SK-N-SH (cell line): ENCODE measurements around the gene FSD2. TPM values are rescaled to one million over a fixed set of nuclear protein-coding genes. Genes with fewer than 3 reads are reported as not detected.
A peak's percentile ranks its signal among the peaks of the same experiment; 100 is the strongest.

Source experiments
- CTCF ChIA-PET: fragments of 300-600, 350-600 bp; formaldehyde crosslinking; extraction: SDS; loops from one replicate; lab custom pipeline; 2021; lab: Yijun Ruan, JAX
- POLR2A ChIA-PET: fragments of 350-600 bp; sonication (Branson Sonifier 250); formaldehyde crosslinking; extraction: SDS; loops from one replicate; lab custom pipeline; 2020; ENCODE audit warnings: antibody characterized with exemption, inconsistent platforms; lab: Yijun Ruan, JAX
- DNase-seq: peaks from one replicate; pipeline ENCODE4 v3.0.0; 2012
- H2AFZ ChIP-seq: fragments of 200-600 bp; sonication (generic); 2 replicates; pipeline ENCODE4 v1.8.1; 2016; ENCODE audit warnings: antibody characterized with exemption, mild to moderate bottlenecking, low read depth
- H3F3A ChIP-seq: fragments of 200-600 bp; sonication (generic); replicated peaks from 2 replicates; pipeline ENCODE3; 2016; ENCODE audit warnings: antibody characterized with exemption, mild to moderate bottlenecking; ENCODE audit not compliant: insufficient read depth
- H3K27ac ChIP-seq, 2 experiments: fragments of 200-500 bp in 1 of 2; fragments of 200-600 bp in 1 of 2; sonication (Bioruptor generic) in 1 of 2; sonication (generic), shearing (Covaris generic) in 1 of 2; 2 replicates each; pipeline versions ENCODE4 v1.5.1 to v1.6.1; 2014 to 2016; ENCODE audit warnings: low read depth in 2 of 2, inconsistent platforms in 1 of 2, low read length in 1 of 2, mild to moderate bottlenecking in 1 of 2, mixed read lengths in 1 of 2
- H3K27me3 ChIP-seq: fragments of 200-600 bp; sonication (generic), shearing (Covaris generic); 2 replicates; pipeline ENCODE4 v1.6.1; 2016; ENCODE audit warnings: mixed run types; ENCODE audit not compliant: insufficient read depth
- H3K36me3 ChIP-seq, 2 experiments: fragments of 200-500 bp in 1 of 2; fragments of 200-600 bp in 1 of 2; sonication (Bioruptor generic) in 1 of 2; sonication (generic) in 1 of 2; replicated peaks in 1 of 2; 2 replicates each; pipeline versions ENCODE3 to v1.5.1; 2014 to 2016; ENCODE audit warnings: low read length in 1 of 2, mild to moderate bottlenecking in 1 of 2; ENCODE audit not compliant: insufficient read depth in 2 of 2, control insufficient read depth in 1 of 2
- H3K4me1 ChIP-seq, 2 experiments: fragments of 200-500 bp in 1 of 2; fragments of 200-600 bp in 1 of 2; sonication (Bioruptor generic) in 1 of 2; sonication (generic), shearing (Covaris generic) in 1 of 2; 2 replicates each; pipeline versions ENCODE4 v1.5.1 to v1.6.1; 2014 to 2016; ENCODE audit warnings: low read depth in 1 of 2, low read length in 1 of 2, mixed run types in 1 of 2; ENCODE audit not compliant: insufficient read depth in 2 of 2, control insufficient read depth in 1 of 2
- H3K4me2 ChIP-seq: fragments of 200-600 bp; sonication (generic), shearing (Covaris generic); 2 replicates; pipeline ENCODE4 v1.6.1; 2017; ENCODE audit warnings: mixed run types
- H3K4me3 ChIP-seq, 2 experiments: fragments of 200-500 bp in 1 of 2; fragments of 200-600 bp in 1 of 2; sonication (Bioruptor generic) in 1 of 2; sonication (generic), shearing (Covaris generic) in 1 of 2; 2 replicates each; pipeline versions ENCODE4 v1.5.1 to v1.8.1; 2014 to 2016; ENCODE audit warnings: low read depth in 2 of 2, inconsistent platforms in 1 of 2, low read length in 1 of 2, mild to moderate bottlenecking in 1 of 2, mixed read lengths in 1 of 2, moderate library complexity in 1 of 2
- H3K79me2 ChIP-seq: fragments of 200-600 bp; sonication (generic); 2 replicates; pipeline ENCODE4 v1.8.1; 2017; ENCODE audit warnings: mild to moderate bottlenecking; ENCODE audit not compliant: insufficient read depth
- H3K9ac ChIP-seq: fragments of 200-600 bp; sonication (generic); 2 replicates; pipeline ENCODE4 v1.6.1; 2017; ENCODE audit warnings: mixed run types
- H3K9me2 ChIP-seq: fragments of 200-600 bp; sonication (generic); 2 replicates; pipeline ENCODE4 v1.6.1; 2017; ENCODE audit warnings: mixed run types
- H3K9me3 ChIP-seq: fragments of 200-600 bp; sonication (generic); 2 replicates; pipeline ENCODE4 v1.6.1; 2017; ENCODE audit warnings: mixed run types, mild to moderate bottlenecking, moderate library complexity
- H4K20me1 ChIP-seq: fragments of 200-600 bp; sonication (generic); 2 replicates; pipeline ENCODE4 v1.6.1; 2017; ENCODE audit warnings: mild to moderate bottlenecking, mixed run types; ENCODE audit not compliant: insufficient read depth
- CHD2 ChIP-seq: fragments of 150-350 bp; IDR thresholded peaks from 2 replicates; pipeline ENCODE4 v1.6.1; 2018; ENCODE audit warnings: low read length; ENCODE audit not compliant: partially characterized antibody
- JUND ChIP-seq: IDR thresholded peaks from 2 replicates; pipeline ENCODE4 v1.4.0; 2012
- MXI1 ChIP-seq: IDR thresholded peaks from 2 replicates; pipeline ENCODE4 v1.6.1; 2012; ENCODE audit warnings: mild to moderate bottlenecking, low read depth, low read length, improper control_type of control experiment
- NFIC ChIP-seq: IDR thresholded peaks from 2 replicates; pipeline ENCODE4 v1.4.0; 2012; ENCODE audit warnings: borderline replicate concordance
- REST ChIP-seq: IDR thresholded peaks from 2 replicates; pipeline ENCODE4 v1.6.1; 2012; ENCODE audit warnings: mild to moderate bottlenecking, low read depth, low read length, moderate library complexity
- TAF1 ChIP-seq: IDR thresholded peaks from 2 replicates; pipeline ENCODE4 v1.6.1; 2012; ENCODE audit warnings: low read depth, mild to moderate bottlenecking, low read length, moderate library complexity, borderline replicate concordance
- TCF12 ChIP-seq: IDR thresholded peaks from 2 replicates; pipeline ENCODE4 v1.4.0; 2012
- USF2 ChIP-seq: fragments of 150-350 bp; IDR thresholded peaks from 2 replicates; pipeline ENCODE4 v1.6.1; 2017; ENCODE audit warnings: antibody characterized with exemption, low read length, low read depth, borderline replicate concordance
- WGBS: methylation state at CpG from one replicate; pipeline ENCODE4 v1.1.6; 2017; ENCODE audit warnings: low lambda C conversion rate; 5-methylcytosine and 5-hydroxymethylcytosine counted together
- polyA plus RNA-seq, 3 experiments: library from polyadenylated mRNA; depleted of rRNA; stranded (reverse); fragments of >200 nt; gene quantifications; 2 replicates each; pipeline ENCODE4 v1.2.3, GENCODE V29; 2012
- TF ChIP-seq, protein P1 (sequence below): IDR thresholded peaks from 2 replicates; pipeline ENCODE4 v1.4.0; 2012; ENCODE audit warnings: low read depth
- TF ChIP-seq, protein P2 (sequence below): IDR thresholded peaks from 2 replicates; pipeline ENCODE4 v1.4.0; 2012; ENCODE audit warnings: low read depth, borderline replicate concordance
- TF ChIP-seq, protein P3 (sequence below): fragments of 200-600 bp; sonication (generic); IDR thresholded peaks from 2 replicates; pipeline ENCODE4 v1.6.1; 2017; ENCODE audit warnings: antibody characterized with exemption, mild to moderate bottlenecking, moderate library complexity
- TF ChIP-seq, protein P4 (sequence below): fragments of 150-350 bp; IDR thresholded peaks from 2 replicates; pipeline ENCODE4 v1.6.1; 2016; ENCODE audit warnings: mild to moderate bottlenecking, low read depth, low read length

FSD2 gene
- polyA plus RNA-seq, 1 of the 3 experiments (the other 2 are of a cell fraction): not detected

GRCh38 chr15:82709421-82710207 is 96.3 kb downstream of the FSD2 start, which contains the start of gene AP3B2:
TSS of gene AP3B2 (minus strand) at chr15:82709875. CDS start at chr15:82709706, 169 bp downstream.
- H3K27me3 ChIP-seq: no peaks in the 10 kb centered on the region
- H3K36me3 ChIP-seq: no peaks in the 10 kb centered on the region
- peak within 1 kb of the TSS in 1 of 2 experiments; percentile 75; a peak in 2 of 4 replicates for H3K27ac ChIP-seq
- no peak within 1 kb of the TSS for H3K9ac ChIP-seq
- CTCF ChIA-PET: interaction anchor here (1.1 to 2.3 kb wide), 3 partner anchors 28 to 301 kb away, joined by 3 to 8 read pairs (median 8); partner anchors contain the start of genes C15orf40 and RPS17
- H3K79me2 ChIP-seq: no peaks in the 10 kb centered on the region
- TF ChIP-seq TAF1 (no peak), REST (peak; percentile 97), MXI1 (peak; percentile 59)
- DNase-seq: peak; percentile 97
- no peaks in the 10 kb centered on the region for H4K20me1 ChIP-seq
- H3K9me3 ChIP-seq: no peaks in the 10 kb centered on the region
- POLR2A ChIA-PET: interaction anchor here (1.1 to 1.8 kb wide), 3 partner anchors 40 to 169 kb away, joined by 4 to 10 read pairs (median 6); partner anchors contain the start of gene RPS17
- H3K4me3 ChIP-seq: peak within 1 kb of the TSS; percentile 78 to 84
- WGBS: 0% methylated on average over 4 of the region's 95 CpGs
- H3K9me2 ChIP-seq: no peaks in the 10 kb centered on the region
- H3F3A ChIP-seq: no peaks in the 10 kb centered on the region
- peak within 1 kb of the TSS; percentile 91 for H2AFZ ChIP-seq
- H3K4me1 ChIP-seq: peaks cover 0 to 19% of the 10 kb centered on the region in 2 experiments; a peak in 1 of 4 replicates
- peak within 1 kb of the TSS; percentile 99 for H3K4me2 ChIP-seq

DNA sequence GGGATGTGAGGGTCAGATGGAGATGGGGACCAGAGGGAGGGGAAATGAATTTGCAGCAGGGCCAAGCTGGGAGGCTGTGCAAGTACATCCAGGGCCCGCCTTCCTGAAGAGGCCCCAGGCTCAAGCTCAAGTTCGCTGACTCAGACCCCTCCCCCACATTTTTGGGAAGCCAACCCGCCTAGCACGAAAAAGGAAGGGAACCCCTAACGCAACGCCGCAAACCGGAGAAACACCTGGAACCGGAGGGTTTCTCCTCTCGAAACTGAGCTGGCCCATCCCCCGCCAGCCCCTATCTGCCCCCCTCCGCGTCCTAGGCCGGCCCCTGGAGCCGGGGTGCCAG is 96.8 kb downstream of the FSD2 start:
- DNase-seq: no peak
- no peaks in the 10 kb centered on the region for H3K36me3 ChIP-seq
- no peaks in the 10 kb centered on the region for H3K9me2 ChIP-seq
- TF ChIP-seq TAF1 (no peak), NFIC (no peak), TCF12 (no peak), CHD2 (no peak), JUND (no peak), USF2 (no peak)
- TF ChIP-seq, protein P1, sequence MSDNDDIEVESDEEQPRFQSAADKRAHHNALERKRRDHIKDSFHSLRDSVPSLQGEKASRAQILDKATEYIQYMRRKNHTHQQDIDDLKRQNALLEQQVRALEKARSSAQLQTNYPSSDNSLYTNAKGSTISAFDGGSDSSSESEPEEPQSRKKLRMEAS: no peak
- TF ChIP-seq, protein P2, sequence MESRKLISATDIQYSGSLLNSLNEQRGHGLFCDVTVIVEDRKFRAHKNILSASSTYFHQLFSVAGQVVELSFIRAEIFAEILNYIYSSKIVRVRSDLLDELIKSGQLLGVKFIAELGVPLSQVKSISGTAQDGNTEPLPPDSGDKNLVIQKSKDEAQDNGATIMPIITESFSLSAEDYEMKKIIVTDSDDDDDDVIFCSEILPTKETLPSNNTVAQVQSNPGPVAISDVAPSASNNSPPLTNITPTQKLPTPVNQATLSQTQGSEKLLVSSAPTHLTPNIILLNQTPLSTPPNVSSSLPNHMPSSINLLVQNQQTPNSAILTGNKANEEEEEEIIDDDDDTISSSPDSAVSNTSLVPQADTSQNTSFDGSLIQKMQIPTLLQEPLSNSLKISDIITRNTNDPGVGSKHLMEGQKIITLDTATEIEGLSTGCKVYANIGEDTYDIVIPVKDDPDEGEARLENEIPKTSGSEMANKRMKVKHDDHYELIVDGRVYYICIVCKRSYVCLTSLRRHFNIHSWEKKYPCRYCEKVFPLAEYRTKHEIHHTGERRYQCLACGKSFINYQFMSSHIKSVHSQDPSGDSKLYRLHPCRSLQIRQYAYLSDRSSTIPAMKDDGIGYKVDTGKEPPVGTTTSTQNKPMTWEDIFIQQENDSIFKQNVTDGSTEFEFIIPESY: no peak
- TF ChIP-seq, protein P3, sequence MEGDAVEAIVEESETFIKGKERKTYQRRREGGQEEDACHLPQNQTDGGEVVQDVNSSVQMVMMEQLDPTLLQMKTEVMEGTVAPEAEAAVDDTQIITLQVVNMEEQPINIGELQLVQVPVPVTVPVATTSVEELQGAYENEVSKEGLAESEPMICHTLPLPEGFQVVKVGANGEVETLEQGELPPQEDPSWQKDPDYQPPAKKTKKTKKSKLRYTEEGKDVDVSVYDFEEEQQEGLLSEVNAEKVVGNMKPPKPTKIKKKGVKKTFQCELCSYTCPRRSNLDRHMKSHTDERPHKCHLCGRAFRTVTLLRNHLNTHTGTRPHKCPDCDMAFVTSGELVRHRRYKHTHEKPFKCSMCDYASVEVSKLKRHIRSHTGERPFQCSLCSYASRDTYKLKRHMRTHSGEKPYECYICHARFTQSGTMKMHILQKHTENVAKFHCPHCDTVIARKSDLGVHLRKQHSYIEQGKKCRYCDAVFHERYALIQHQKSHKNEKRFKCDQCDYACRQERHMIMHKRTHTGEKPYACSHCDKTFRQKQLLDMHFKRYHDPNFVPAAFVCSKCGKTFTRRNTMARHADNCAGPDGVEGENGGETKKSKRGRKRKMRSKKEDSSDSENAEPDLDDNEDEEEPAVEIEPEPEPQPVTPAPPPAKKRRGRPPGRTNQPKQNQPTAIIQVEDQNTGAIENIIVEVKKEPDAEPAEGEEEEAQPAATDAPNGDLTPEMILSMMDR: no peak
- TF ChIP-seq, protein P4, sequence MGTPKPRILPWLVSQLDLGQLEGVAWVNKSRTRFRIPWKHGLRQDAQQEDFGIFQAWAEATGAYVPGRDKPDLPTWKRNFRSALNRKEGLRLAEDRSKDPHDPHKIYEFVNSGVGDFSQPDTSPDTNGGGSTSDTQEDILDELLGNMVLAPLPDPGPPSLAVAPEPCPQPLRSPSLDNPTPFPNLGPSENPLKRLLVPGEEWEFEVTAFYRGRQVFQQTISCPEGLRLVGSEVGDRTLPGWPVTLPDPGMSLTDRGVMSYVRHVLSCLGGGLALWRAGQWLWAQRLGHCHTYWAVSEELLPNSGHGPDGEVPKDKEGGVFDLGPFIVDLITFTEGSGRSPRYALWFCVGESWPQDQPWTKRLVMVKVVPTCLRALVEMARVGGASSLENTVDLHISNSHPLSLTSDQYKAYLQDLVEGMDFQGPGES: no peak
- TF ChIP-seq, all 33 proteins: peak for 0
- Histone ChIP-seq H3F3A (no peaks in the 10 kb centered on the region), H3K79me2 (no peaks in the 10 kb centered on the region), H3K9me3 (no peaks in the 10 kb centered on the region), H4K20me1 (no peaks in the 10 kb centered on the region), H3K27me3 (no peaks in the 10 kb centered on the region), H3K4me1 (peaks cover 0 to 19% of the 10 kb centered on the region in 2 experiments; a peak in 1 of 4 replicates), H2AFZ (no peak overlapping the region), H3K4me2 (peak overlapping the region; percentile 99), H3K27ac (peak overlapping the region in 1 of 2 experiments; percentile 75; a peak in 2 of 4 replicates), H3K4me3 (peak overlapping the region; percentile 78 to 84), H3K9ac (no peak overlapping the region)
- ChIA-PET CTCF (interaction anchor here (1.1 to 2.3 kb wide), 2 partner anchors 27 to 169 kb away, joined by 3 to 8 read pairs; partner anchors contain the start of gene RPS17), POLR2A (interaction anchor here (1.1 kb wide), 1 partner anchor 41 kb away, joined by 10 read pairs; no protein-coding TSS in a partner anchor)
- WGBS: 3% methylated on average over 9 of the region's 15 CpGs
